Colonic mucosa (tissue), 4 donors: ENCODE data around the gene WDR53. TPM values are rescaled to one million over a fixed set of nuclear protein-coding genes. Genes with fewer than 3 reads are reported as not detected.
"Not testable (repeated sequence)": the region's sequence is repeated elsewhere in the genome, so short reads cannot be mapped to it uniquely, and the experiment has no call there.

Experiments
- DNase-seq: peaks from one replicate; pipeline ENCODE4 v3.0.0-alpha.2; 2020
- H3K27ac ChIP-seq: fragments of 200-600 bp; one replicate; pipeline ENCODE4 v1.8.0; 2021
- H3K27me3 ChIP-seq: fragments of 200-600 bp; one replicate; pipeline ENCODE4 v1.8.0; 2021
- H3K36me3 ChIP-seq: fragments of 200-600 bp; one replicate; pipeline ENCODE4 v1.8.0; 2021
- H3K4me1 ChIP-seq: fragments of 200-600 bp; one replicate; pipeline ENCODE4 v1.8.0; 2021; ENCODE audit warnings: mild to moderate bottlenecking
- H3K4me3 ChIP-seq: fragments of 200-600 bp; one replicate; pipeline ENCODE4 v1.8.0; 2021
- H3K9ac ChIP-seq, 2 donors: one replicate each; pipeline ENCODE4 v1.7.0; 2013; ENCODE audit warnings: control low read depth in 2 of 2, low read depth in 2 of 2, low read length in 2 of 2
- H3K9me3 ChIP-seq: fragments of 200-600 bp; one replicate; pipeline ENCODE4 v1.8.0; 2021
- CTCF ChIP-seq: fragments of 200-600 bp; IDR thresholded peaks from one replicate; pipeline ENCODE4 v1.8.0; 2022; ENCODE audit warnings: antibody characterized with exemption, mild to moderate bottlenecking
- intact Hi-C: fragments of 100-400 bp; cut with DNase I; formaldehyde crosslinking; loops from one replicate; pipeline ENCODE4 v1.14.1; 2022
- total RNA-seq, 2 donors: library from RNA; stranded (reverse); fragmentation: NEBNext Ultra II Directional in 1 of 2; extraction: Animal tissue kit (Norgen Biotek cat#: 25700) in 1 of 2; gene quantifications; one replicate each; pipeline ENCODE4 v1.2.1, GENCODE V29; 2021
- donor health status: healthy.
- donor health status: DM: no; HTN: no; CAD: no.
- donor health status: DM: no; HTN: no; CAD: no.

WDR53 gene
- total RNA-seq, 2 donors from 2014 or later = 8.0 to 11.7 TPM

- intact Hi-C loops = no loop called here
- no peak overlapping the region for H3K27ac ChIP-seq
- H3K4me3 ChIP-seq = no peak overlapping the region
- H3K36me3 ChIP-seq = no peaks in the 10 kb centered on the region
- H3K9ac ChIP-seq = no peak overlapping the region
- H3K9me3 ChIP-seq = no peaks in the 10 kb centered on the region
- peaks cover 3% of the 10 kb centered on the region for H3K4me1 ChIP-seq
- no peaks in the 10 kb centered on the region for H3K27me3 ChIP-seq
- TF ChIP-seq CTCF = no peak
- no peak for DNase-seq
Measured at GRCh38 chr3:196572389-196572788, 4.0 kb upstream of the WDR53 start.

GRCh38 chr3:196570332-196570731, 2.0 kb upstream of the WDR53 start:
- H3K4me1 ChIP-seq, H3K4me3 ChIP-seq, H3K9ac ChIP-seq: not testable (repeated sequence)

GRCh38 chr3:196569003-196569516, 706 bp upstream of the WDR53 start:
- peak; percentile 45 for DNase-seq
- Histone ChIP-seq H3K9ac (peak overlapping the region; percentile 63 to 64), H3K9me3 (no peaks in the 10 kb centered on the region), H3K27me3 (no peaks in the 10 kb centered on the region), H3K4me3 (peak overlapping the region; percentile 73), H3K27ac (peak overlapping the region; percentile 73), H3K36me3 (no peaks in the 10 kb centered on the region), H3K4me1 (peaks cover 3% of the 10 kb centered on the region)
- intact Hi-C loops = no loop called here
- TF ChIP-seq CTCF = no peak

More at GRCh38 chr3:196570332-196570731, 2.0 kb upstream of the WDR53 start:
- H3K36me3 ChIP-seq, H3K27ac ChIP-seq, H3K27me3 ChIP-seq, DNase-seq, intact Hi-C loops, H3K9me3 ChIP-seq: not testable (repeated sequence)

GRCh38 chr3:196563721-196564225, 4.6 kb downstream of the WDR53 start:
- no peak overlapping the region for H3K4me3 ChIP-seq
- TF ChIP-seq CTCF = no peak
- H3K27ac ChIP-seq = no peak overlapping the region
- no peaks in the 10 kb centered on the region for H3K27me3 ChIP-seq
- H3K9me3 ChIP-seq = no peaks in the 10 kb centered on the region
- intact Hi-C loops = no loop called here
- DNase-seq = no peak
- H3K36me3 ChIP-seq = no peaks in the 10 kb centered on the region
- H3K4me1 ChIP-seq = no peaks in the 10 kb centered on the region
- H3K9ac ChIP-seq = no peak overlapping the region

- no peak overlapping the region for H3K9ac ChIP-seq
- no peak for TF ChIP-seq CTCF
- no peaks in the 10 kb centered on the region for H3K9me3 ChIP-seq
- H3K4me3 ChIP-seq = no peak overlapping the region
- H3K27me3 ChIP-seq = no peaks in the 10 kb centered on the region
- no peak for DNase-seq
- no peaks in the 10 kb centered on the region for H3K36me3 ChIP-seq
- no peak overlapping the region for H3K27ac ChIP-seq
- intact Hi-C loops = no loop called here
- no peaks in the 10 kb centered on the region for H3K4me1 ChIP-seq
Measured at GRCh38 chr3:196559826-196560225, 8.5 kb downstream of the WDR53 start.

GRCh38 chr3:196558476-196558875, 9.9 kb downstream of the WDR53 start:
- Histone ChIP-seq H3K9me3 (no peaks in the 10 kb centered on the region), H3K4me3 (no peak overlapping the region), H3K27ac (no peak overlapping the region), H3K9ac (no peak overlapping the region), H3K27me3 (no peaks in the 10 kb centered on the region), H3K36me3 (no peaks in the 10 kb centered on the region), H3K4me1 (no peaks in the 10 kb centered on the region)
- intact Hi-C loops = no loop called here
- DNase-seq = no peak
- TF ChIP-seq CTCF = no peak
